Colonic mucosa (tissue), 4 donors: ENCODE results near the gene BTBD6. TPM values are rescaled to one million over a fixed set of nuclear protein-coding genes. Genes with fewer than 3 reads are reported as not detected.
"Not testable (repeated sequence)": the region's sequence is repeated elsewhere in the genome, so short reads cannot be mapped to it uniquely, and the experiment has no call there.

Experiments used
- DNase-seq: peaks from one replicate; pipeline ENCODE4 v3.0.0-alpha.2; 2020
- H3K27ac ChIP-seq: fragments of 200-600 bp; one replicate; pipeline ENCODE4 v1.8.0; 2021
- H3K27me3 ChIP-seq: fragments of 200-600 bp; one replicate; pipeline ENCODE4 v1.8.0; 2021
- H3K36me3 ChIP-seq: fragments of 200-600 bp; one replicate; pipeline ENCODE4 v1.8.0; 2021
- H3K4me1 ChIP-seq: fragments of 200-600 bp; one replicate; pipeline ENCODE4 v1.8.0; 2021; ENCODE audit warnings: mild to moderate bottlenecking
- H3K4me3 ChIP-seq: fragments of 200-600 bp; one replicate; pipeline ENCODE4 v1.8.0; 2021
- H3K9ac ChIP-seq, 2 donors: one replicate each; pipeline ENCODE4 v1.7.0; 2013; ENCODE audit warnings: control low read depth in 2 of 2, low read depth in 2 of 2, low read length in 2 of 2
- H3K9me3 ChIP-seq: fragments of 200-600 bp; one replicate; pipeline ENCODE4 v1.8.0; 2021
- intact Hi-C: fragments of 100-400 bp; cut with DNase I; formaldehyde crosslinking; loops from one replicate; pipeline ENCODE4 v1.14.1; 2022
- total RNA-seq, 2 donors: library from RNA; stranded (reverse); fragmentation: NEBNext Ultra II Directional in 1 of 2; extraction: Animal tissue kit (Norgen Biotek cat#: 25700) in 1 of 2; gene quantifications; one replicate each; pipeline ENCODE4 v1.2.1, GENCODE V29; 2021
- TF ChIP-seq, protein P1 (sequence below): fragments of 200-600 bp; IDR thresholded peaks from one replicate; pipeline ENCODE4 v1.8.0; 2022; ENCODE audit warnings: antibody characterized with exemption, mild to moderate bottlenecking
- donor health status: healthy.
- donor health status: DM: no; HTN: no; CAD: no.
- donor health status: DM: no; HTN: no; CAD: no.

BTBD6 gene
- total RNA-seq, 2 donors from 2014 or later, result 56.9 to 66.0 TPM

DNA sequence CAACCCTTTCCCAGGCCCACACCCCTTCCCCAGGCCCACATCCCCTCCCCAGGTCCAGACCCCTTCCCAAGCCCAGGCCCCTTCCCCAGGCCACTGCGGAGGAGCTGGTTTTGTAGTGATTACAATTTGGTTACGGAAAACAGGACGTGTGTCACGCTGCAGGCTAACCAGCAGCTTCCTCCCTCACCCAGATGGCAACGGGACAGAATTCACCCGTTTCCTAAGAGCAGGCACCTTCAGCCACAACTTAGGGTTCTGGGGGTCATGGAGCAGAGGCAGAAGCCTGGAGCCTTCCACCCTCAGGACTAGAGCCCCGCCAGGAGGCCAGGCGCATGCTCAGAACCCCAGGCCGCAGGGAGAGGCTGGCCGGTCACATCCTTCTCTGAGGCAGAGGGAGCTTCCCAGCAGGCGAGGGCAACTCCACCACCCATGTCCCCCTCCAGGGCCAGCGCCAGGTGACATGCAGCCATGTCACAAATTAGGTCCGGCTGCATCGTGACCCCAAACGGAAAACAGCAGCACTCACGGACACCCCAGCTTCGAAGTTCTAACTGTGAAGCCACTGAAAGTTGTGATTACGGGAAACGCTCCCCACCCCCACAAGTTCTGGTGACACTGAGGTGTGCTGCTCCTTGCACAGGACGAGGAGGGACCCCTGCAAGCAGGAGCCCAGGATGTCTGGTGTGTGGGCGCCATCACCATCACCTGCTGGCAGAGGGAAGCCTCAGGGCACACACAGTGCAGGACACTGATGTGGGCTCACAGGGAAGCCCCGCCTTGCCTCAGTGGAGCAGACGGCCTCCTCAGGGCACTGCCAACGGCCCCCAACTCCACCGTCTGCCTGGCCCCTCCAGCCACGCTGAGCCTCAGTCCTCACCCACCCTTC lies 44.7 kb downstream of the BTBD6 start:
- intact Hi-C loops, result no loop called here
- H3K9me3 ChIP-seq, result no peaks in the 10 kb centered on the region
- no peaks in the 10 kb centered on the region for H3K36me3 ChIP-seq
- H3K9ac ChIP-seq, result peak overlapping the region in 1 of 2 donors; percentile 50
- H3K4me3 ChIP-seq, result no peak overlapping the region
- DNase-seq, result no peak
- TF ChIP-seq, protein P1, sequence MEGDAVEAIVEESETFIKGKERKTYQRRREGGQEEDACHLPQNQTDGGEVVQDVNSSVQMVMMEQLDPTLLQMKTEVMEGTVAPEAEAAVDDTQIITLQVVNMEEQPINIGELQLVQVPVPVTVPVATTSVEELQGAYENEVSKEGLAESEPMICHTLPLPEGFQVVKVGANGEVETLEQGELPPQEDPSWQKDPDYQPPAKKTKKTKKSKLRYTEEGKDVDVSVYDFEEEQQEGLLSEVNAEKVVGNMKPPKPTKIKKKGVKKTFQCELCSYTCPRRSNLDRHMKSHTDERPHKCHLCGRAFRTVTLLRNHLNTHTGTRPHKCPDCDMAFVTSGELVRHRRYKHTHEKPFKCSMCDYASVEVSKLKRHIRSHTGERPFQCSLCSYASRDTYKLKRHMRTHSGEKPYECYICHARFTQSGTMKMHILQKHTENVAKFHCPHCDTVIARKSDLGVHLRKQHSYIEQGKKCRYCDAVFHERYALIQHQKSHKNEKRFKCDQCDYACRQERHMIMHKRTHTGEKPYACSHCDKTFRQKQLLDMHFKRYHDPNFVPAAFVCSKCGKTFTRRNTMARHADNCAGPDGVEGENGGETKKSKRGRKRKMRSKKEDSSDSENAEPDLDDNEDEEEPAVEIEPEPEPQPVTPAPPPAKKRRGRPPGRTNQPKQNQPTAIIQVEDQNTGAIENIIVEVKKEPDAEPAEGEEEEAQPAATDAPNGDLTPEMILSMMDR, result no peak
- no peak overlapping the region for H3K27ac ChIP-seq
- no peaks in the 10 kb centered on the region for H3K4me1 ChIP-seq
- H3K27me3 ChIP-seq, result no peaks in the 10 kb centered on the region

DNA sequence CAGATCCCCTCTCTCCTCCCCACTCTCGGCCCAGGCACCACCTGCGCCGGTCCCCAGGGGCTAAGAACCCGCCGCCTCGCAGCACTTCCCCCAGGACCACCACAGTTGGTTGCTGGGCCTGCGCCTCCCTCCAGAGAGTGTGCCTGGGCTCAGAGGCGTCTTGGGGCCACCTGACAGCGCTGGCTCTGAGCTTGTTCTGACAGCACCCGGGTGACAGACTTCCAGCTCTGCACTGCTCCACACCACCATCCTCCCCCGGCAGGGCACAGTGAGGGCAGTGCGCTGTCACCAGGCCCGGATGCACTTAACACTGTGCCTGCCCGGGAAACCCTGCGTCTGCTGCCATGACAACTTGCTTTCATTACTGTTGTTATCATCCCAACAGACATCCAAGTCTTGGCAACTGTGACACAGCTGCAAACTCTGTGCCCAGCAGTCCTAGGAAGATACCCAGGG lies 45.8 kb downstream of the BTBD6 start:
- no peak overlapping the region for H3K27ac ChIP-seq
- H3K9ac ChIP-seq, result peak overlapping the region in 1 of 2 donors; percentile 56

DNA sequence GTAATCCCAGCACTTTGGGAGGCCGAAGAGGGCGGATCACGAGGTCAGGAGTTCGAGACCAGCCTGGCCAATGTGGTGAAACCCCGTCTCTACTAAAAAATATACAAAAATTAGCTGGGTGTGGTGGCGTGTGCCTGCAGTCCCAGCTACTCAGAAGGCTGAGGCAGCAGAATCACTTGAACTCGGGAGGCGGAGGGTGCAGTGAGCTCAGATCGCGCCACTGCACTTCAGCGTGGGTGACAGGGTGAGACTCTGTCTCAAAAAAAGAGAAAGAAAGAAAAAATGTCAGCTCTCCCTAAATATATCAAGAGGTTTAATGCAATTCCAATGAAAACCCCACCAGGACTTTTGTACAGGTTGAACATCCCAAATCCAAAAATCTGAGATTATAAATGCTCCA lies 49.0 kb downstream of the BTBD6 start:
- H3K4me3 ChIP-seq, H3K9ac ChIP-seq, intact Hi-C loops, DNase-seq, H3K36me3 ChIP-seq, H3K4me1 ChIP-seq, H3K27ac ChIP-seq, H3K27me3 ChIP-seq, H3K9me3 ChIP-seq: not testable (repeated sequence)

More for the DNA sequence above, 45.8 kb downstream of the BTBD6 start:
- H3K27me3 ChIP-seq, result no peaks in the 10 kb centered on the region
- H3K4me1 ChIP-seq, result peaks cover 2% of the 10 kb centered on the region
- H3K4me3 ChIP-seq, result no peak overlapping the region
- no peaks in the 10 kb centered on the region for H3K36me3 ChIP-seq
- no peak for DNase-seq
- no peaks in the 10 kb centered on the region for H3K9me3 ChIP-seq
- intact Hi-C loops, result no loop called here
- TF ChIP-seq, protein P1, result no peak

DNA sequence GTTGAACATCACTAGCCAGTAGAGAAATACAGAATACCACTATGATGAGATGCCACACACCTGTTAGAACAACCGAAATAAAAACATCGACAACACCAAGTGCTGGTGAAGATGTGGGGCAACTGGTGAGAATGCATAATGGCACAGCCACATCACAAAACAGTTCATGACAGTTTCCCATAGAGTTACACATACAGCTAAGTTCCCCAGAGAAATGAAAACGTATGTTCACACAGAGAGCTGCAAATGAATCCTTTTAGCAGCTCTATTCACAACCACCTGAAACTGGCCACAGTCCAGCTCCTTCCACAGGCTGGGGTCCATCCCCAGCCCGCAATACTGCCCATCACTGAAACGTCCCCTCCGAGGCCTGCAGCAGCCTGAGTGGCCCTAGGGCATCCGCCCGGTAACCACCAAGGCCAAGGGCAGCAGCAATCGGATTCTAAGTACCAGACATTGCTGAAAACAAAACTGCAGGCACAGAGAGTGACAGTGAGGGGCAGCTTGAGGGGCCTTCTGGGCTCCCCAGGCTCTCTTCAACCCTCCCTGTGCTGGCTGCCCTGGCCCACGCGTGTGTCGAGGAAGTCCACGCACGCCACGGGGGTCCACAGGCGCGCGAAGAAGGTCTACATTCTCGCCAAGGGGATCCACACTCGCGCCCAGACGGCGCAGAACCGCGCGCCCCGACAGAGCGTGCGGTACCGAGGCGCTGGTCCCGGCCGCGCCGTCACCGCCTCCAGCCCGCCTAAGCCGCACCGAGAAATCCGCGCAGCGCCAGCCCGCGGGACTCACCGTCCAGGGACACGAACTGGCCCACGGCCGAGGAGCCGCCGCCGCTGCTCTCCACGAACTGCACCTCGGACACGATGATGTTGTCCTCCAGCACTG lies 51.6 kb downstream of the BTBD6 start:
- Histone ChIP-seq H3K27ac (peak overlapping the region; percentile 96), H3K27me3 (no peaks in the 10 kb centered on the region), H3K36me3 (no peaks in the 10 kb centered on the region), H3K4me3 (peak overlapping the region; percentile 87), H3K9me3 (no peaks in the 10 kb centered on the region), H3K4me1 (peaks cover 10% of the 10 kb centered on the region), H3K9ac (peak overlapping the region; percentile 89 to 99)
- TF ChIP-seq, protein P1, result no peak
- peak; percentile 47 for DNase-seq
- intact Hi-C loops, result no loop called here

Other genes starting within 250 kb of the BTBD6 start
- gene CDCA4, start 227.4 kb upstream of the BTBD6 start, total RNA-seq, result 10 to 100 TPM in 1 of 2 donors, 1 to 10 TPM in 1; 8.3 to 16.3 TPM
- gene GPR132, start 183.1 kb upstream of the BTBD6 start, total RNA-seq, result 1 to 10 TPM; 1.0 TPM
- gene JAG2, start 79.8 kb upstream of the BTBD6 start, total RNA-seq, result 10 to 100 TPM in 1 of 2 donors, 1 to 10 TPM in 1; 8.2 to 11.0 TPM
- gene NUDT14, start 67.2 kb upstream of the BTBD6 start, total RNA-seq, result 10 to 100 TPM; 40.8 to 46.0 TPM
- 10 to 100 TPM; 27.2 to 40.6 TPM for gene BRF1, start 52.5 kb downstream of the BTBD6 start, total RNA-seq
- 10 to 100 TPM; 44.1 to 82.5 TPM for gene PACS2, start 66.2 kb downstream of the BTBD6 start, total RNA-seq
- gene TEX22, start 150.0 kb downstream of the BTBD6 start, total RNA-seq, result 1 to 10 TPM; 1.4 to 2.4 TPM
- 10 to 100 TPM; 47.0 to 90.2 TPM for gene MTA1, start 171.3 kb downstream of the BTBD6 start, total RNA-seq
- gene CRIP2, start 226.3 kb downstream of the BTBD6 start, total RNA-seq, result 10 to 100 TPM; 11.3 to 20.3 TPM
- gene CRIP1, start 238.4 kb downstream of the BTBD6 start, total RNA-seq, result 100 to 1,000 TPM in 1 of 2 donors, 10 to 100 TPM in 1; 97.1 to 220 TPM
- gene TEDC1, start 242.7 kb downstream of the BTBD6 start, total RNA-seq, result 10 to 100 TPM; 15.0 to 55.7 TPM